GM12801 (cell line): ENCODE results near the gene DGAT2.

Experiments
- CTCF ChIP-seq: IDR thresholded peaks from one replicate; pipeline ENCODE4 v1.5.1; 2011; ENCODE audit warnings: control low read depth; ENCODE audit not compliant: insufficient read length; ENCODE audit errors: extremely low read depth

DGAT2 gene

GRCh38 chr11:75728992-75729391 lies 39.6 kb upstream of the DGAT2 start:
- TF ChIP-seq CTCF = no peak

DNA sequence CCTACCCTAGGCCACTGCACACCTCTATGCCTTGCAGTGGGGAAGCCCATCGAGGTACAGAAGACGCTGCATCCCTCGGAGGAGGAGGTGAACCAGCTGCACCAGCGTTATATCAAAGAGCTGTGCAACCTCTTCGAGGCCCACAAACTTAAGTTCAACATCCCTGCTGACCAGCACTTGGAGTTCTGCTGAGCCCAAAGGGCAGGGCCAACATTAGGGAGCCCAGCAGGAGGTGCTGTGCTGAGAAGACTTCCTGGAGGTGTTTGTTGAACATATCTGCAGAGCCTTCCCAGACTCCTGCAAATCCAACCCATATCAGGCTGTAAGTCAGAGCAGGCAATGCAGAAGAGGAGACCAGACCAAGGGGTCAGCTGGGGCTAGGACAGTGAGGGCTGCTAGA lies 37.5 kb upstream of the DGAT2 start:
- TF ChIP-seq CTCF = no peak

DNA sequence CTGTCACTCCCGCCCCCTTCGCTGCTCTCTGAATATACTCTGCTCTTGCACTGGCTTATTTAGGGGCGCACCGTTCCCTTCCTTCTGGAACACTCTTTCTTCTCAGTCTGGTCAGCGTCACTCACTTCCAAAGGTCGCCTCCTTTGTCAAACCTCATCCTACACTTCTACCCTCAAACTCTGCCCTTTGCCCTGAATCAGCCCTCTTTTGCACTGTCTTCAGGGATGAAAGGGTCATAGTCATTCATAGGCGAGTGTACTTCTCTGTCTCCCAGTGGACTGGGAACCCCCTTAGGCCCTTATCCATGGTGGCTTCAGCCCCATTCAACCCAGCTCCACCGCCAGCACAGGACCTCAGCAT lies 35.5 kb upstream of the DGAT2 start:
- TF ChIP-seq CTCF = no peak

DNA sequence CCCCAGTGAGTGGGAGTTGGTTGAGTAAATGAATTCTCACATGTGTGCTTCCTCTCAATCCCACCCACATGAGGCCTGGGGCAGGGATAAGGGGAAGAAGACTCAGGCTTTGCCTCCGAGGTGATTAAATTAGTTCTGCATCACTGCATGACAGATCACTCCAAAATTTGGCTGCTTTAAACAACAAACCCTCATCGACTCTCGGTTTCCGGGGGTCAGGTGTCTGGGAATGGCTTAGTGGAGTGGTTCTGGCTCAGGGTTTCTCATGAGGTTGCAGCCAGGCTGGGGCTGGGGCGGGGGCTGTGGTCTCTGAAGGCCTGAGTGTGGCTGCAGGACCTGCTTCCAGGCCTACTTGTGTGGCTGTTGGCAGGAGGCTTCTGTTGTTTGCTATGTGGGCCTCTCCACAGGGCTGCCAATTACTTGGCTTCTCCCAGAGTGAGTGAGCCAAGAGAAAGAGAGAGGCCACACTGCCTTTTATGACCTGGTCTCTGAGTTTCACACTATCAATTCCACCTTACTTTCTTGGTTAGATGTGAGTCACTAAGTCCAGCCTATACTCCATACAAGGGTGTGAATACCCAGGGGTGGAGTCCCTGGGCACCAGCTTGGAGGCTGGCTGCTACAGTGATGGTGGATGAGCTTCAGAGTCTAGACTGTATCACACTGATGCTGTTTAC lies 35.0 kb upstream of the DGAT2 start:
- no peak for TF ChIP-seq CTCF

GRCh38 chr11:75734491-75735180 lies 33.9 kb upstream of the DGAT2 start:
- no peak for TF ChIP-seq CTCF

DNA sequence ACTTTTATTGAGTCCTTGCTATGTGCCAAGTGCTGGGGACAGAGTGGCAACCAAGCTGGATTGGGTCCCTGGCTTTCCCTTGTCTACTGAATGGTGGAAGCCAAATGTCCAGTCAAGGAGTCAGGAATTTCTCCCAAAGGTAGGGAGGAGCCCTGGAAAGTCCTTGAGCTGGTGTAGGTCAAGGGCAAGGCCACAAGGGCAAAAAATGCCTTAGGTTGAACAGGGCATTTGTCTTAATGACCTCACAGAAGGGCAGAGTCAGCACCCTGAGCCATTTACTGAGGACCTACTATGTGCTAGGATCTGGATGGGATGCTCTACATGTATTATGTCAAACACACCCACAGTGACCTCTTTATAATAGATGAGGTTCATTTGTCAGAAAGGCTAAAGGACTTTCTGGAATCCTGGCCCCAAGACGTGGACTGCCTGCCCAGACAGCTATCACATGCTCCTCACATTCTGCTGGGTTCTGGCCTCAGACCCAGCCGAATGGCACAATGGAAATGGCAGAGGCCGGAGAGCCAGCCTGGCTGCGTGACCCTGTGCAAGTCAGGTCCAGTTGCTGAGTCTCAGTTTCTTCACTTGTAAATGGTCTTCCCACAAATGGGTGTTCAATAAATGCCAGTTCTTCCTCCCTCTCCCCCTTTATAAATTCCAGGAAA lies 33.3 kb upstream of the DGAT2 start:
- TF ChIP-seq CTCF = no peak

DNA sequence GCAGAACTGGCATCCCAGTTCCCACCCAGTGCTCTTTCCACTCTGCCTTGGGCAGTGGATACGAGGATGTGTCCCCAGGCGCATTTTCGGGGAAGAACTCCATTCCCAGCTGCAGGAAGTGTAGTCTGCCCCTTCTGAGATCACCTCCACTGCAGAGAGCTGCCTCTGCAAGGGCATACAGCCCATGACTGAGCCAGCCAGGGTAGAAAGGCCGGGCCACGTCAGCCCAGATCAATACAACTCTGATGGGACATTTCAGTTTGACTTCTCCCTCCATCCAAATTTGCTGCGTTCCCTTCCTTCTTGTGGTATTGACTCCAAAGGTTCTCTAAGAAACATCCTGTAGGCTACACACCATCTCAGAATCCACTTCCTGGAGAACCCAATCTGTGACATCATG lies 31.3 kb upstream of the DGAT2 start:
- TF ChIP-seq CTCF = no peak
